Fibroblast of gingiva (primary cell): Measurements from ENCODE around the gene WDFY1.

Experiments
- DNase-seq: peaks from one replicate; pipeline ENCODE4 v3.0.0-alpha.2; 2011; ENCODE audit warnings: low read depth

WDFY1 gene

DNA sequence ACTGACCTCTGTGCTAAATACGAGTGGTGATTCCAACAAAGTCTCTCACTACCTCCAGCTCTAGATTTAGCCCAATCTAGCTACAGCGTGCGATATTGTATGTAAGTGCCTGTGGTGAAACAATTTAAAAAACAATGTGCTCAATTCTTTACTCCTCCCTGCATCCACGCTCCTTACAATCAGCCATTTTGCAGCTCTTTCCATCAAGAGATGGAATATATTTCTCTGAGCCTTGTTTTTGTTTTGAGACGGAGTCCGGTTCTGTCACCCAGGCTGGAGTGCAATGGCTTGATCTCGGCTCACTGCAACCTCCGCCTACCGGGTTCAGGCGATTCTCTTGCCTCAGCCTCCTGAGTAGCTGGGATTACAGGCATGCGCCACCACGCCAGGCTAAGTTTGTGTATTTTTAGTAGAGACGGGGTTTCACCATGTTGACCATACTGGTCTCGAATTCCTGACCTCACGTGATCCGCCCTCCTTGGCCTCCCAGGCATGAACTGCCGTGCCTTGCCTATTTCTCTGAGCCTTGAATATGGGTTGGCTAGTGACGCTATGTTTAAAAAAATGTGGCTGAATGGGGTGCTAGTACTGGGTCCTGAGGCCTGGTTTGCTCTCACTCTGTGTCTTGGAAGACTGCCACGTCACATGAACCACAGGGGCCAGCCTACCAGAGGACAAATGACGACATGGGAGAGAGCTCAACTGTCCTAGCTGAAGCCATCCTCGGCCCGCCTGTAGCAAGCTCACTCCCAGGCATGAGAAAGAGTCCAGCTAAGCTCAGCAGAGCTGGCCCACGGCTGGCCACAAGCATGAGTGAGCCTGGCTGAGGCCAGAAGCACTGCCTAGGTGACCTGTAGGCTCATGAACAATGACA, 14.8 kb downstream of the WDFY1 start:
- DNase-seq, result no peak

GRCh38 chr2:223929571-223930102, 15.5 kb downstream of the WDFY1 start:
- no peak for DNase-seq

GRCh38 chr2:223928113-223929006, 16.8 kb downstream of the WDFY1 start:
- no peak for DNase-seq

DNA sequence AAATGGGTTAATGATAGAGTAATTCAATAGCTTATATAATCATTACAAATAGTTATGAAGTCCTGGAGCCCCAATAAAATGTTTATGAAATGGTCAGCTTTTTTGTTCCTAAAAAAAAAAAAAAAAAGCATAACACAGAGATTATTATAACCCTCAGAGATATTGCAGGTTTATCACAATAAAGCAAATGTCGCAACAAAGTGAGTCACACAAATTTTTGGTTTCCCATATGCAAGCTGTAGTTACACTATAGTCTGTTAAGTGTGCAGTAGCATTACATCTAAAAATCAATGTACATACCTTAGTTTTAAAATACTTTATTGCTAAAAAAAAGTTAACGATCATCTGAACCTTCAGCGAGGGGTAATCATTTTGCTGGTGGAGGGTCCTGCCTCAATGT, 20.0 kb downstream of the WDFY1 start:
- no peak for DNase-seq

DNA sequence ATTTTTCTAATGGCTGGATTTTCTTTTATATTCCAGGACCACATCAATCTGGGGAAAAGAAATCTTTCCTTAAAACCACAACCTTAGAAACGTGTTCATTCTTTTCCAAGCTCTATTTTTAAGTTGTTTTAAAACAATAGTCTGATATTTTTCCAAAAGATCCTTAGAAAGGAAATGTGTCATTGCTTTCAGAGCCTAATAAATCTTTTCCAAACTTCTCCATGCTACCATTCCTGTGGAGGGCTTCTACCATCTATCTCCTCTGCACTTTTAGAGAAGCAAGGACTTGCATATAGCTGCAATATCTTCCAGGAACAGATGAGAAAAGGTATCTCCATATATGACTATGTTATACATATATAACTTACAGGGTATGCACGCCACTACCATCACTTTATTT, 21.2 kb downstream of the WDFY1 start:
- no peak for DNase-seq

- DNase-seq, result no peak
These were observed 22.8 kb downstream of the WDFY1 start for GRCh38 chr2:223922308-223922707.

DNA sequence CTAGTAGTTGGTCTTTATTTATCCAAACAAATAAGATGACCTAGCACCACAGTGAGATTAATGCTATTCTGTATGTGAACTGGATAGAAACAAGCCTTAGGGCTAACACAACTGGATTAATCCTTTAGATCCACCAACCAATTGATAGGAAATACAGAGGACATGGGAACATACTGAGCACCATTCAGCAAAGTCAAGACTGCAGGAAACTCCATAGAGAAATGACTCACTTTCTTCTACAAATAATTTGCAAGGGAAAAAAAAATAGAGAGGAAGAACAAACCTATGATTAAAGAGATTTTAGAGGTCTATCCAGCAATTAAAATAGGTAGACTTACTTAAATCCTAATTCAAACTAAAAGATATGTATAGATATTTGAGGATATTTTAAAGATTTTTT, 23.9 kb downstream of the WDFY1 start:
- no peak for DNase-seq

- no peak for DNase-seq
These were observed 25.0 kb downstream of the WDFY1 start for GRCh38 chr2:223920109-223920508.

DNA sequence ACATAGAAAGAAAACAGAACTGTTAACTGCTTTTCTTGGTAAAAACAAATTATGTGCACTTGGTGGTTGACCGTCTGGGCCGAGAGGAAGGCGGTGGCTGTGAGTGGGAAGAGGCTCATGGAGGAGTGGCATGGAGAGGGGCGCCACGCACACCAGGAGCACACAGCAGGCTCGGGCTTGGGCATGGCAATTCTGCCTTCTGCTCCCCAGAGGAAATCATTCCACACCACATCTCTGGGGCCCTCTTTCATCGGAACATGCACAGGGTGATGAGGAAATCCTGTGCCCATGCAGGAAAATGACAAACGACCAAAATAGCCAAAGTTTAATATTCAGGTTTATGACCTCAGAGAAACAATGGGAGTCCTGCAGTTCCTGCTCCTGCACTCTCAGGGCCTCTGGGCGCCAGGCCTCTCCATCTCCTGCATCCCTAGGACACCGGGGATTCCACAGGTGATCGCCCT, 26.4 kb downstream of the WDFY1 start:
- DNase-seq, result no peak

- DNase-seq, result no peak
These were observed 28.8 kb downstream of the WDFY1 start for GRCh38 chr2:223916181-223916920.

- DNase-seq, result no peak
These were observed 30.1 kb downstream of the WDFY1 start for GRCh38 chr2:223915071-223915470.

- no peak for DNase-seq
These were observed 30.8 kb downstream of the WDFY1 start for GRCh38 chr2:223914324-223914723.

GRCh38 chr2:223909001-223909741, 36.0 kb downstream of the WDFY1 start:
- no peak for DNase-seq

DNA sequence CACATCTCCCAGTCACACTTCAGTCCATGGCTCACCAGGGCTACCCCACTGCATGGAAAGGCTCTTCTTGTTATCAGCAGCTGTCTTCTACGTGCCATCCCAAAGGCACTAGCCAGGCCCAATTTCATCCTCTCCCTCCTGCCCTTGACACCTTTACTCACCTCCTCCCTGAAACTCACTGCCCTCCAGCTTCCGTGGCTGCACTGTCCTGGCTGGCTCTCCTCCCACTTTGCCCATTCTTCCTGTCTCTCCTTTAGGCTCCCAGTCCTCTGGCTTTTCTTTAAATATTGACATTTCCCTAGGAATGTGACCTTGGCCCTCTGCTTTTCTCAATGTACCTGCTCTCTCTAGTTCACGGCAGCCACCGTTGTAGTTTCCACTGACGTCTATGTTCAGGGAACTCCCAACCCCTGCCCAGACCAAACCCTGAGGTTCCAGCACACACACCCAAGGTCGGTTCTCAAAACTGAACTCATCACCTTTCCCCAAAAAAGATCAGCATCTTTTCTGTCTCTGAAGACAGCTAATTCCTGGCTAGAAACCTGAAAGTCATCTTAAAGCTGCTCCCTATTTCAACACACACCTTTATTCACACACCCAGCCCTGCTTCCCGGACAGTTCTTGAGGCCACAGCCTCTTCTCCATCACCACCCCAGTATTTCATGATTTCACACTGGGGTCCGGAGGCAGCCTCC, 36.7 kb downstream of the WDFY1 start:
- no peak for DNase-seq

DNA sequence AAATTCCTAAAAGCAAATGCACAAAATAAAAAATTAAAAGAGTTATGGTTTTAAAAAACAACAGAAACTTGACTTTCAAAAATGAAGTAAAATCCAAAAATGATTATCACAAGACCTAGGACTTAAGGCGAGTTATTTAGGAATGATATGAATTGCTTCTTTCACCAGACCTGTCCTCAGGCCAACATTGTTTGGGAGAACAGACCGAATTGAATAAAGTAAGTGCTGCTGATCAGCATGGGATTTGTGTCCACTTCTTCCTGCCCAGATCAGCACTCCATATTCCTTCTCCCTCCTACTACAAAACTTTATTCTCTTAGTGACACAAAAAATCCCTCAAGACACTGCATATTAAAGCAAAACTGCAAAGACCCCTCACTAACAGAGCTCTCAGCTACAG, 39.1 kb downstream of the WDFY1 start:
- DNase-seq, result no peak

DNA sequence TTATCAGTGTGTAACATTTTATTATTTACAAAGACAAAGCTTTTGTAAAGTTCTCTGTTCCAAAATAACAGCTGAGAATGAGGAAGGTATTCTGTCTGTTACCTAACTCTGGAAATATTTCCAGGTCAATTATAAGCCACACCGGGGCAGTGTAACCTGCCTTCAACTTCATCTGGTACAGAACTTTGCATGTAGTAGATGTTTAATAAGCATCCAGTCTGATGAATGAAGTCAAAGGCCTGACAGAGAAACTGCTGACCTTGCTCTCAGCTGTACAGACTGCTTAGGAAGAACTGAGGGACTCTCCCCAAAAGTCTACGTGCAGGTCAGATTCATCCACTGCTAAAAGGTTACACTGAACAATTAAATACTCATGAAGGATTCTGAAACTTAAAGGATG, 43.3 kb downstream of the WDFY1 start:
- no peak for DNase-seq

DNA sequence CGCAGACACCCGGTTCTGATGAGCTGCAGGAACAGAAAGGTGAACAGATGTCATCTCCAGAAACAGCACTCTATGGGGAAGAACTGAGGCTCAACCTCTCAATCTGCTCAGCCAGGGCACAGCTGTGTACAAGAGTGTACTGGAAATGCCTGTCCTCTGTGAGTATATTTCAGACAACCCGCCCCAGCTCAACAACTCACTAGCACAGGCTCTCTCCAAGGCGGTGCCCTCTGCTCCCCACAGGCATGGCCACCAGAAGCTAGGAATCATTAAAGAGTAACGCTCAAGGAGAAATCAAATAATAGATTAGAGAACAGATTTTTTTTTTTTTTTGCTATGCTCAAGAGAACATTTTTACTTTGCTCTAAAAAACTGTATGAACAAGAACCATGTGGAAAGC, 43.8 kb downstream of the WDFY1 start:
- DNase-seq, result no peak

DNA sequence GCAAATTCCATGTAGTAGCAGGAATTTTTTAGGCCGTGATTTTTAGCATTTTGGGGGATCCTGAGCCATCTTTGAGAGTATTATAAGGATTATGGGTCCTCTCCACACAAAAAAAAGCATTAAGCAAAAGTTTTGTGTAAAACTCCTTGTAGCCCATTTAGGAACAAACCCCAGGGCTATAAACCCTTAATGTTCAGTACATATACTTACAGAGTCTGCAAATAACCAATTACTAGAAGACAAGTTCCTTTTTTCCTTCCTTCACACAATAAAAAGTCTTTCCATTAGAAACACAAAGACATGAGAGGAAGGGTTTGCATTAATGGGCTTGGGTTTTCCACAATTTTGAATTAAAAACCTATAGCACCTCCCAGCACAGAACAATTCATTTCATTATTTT, 44.6 kb downstream of the WDFY1 start:
- DNase-seq, result no peak

DNA sequence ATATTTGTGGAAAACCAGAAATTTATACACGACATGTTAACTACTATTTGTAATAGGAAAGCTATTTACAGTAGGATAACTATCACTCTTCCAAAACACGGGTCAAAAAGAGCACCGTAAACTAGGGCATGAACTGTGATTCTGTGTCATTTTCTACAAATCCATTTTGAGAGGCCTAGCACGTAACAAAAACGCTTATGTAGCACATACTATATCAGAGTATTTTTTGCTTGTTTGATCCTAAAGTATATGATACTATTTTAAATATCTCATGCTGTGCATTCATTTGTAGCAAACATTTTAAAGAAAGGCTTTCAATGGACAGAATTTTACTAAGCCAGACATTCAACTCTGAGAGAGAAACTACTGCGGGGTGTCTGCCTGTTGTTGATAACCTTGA, 45.1 kb downstream of the WDFY1 start:
- no peak for DNase-seq

- DNase-seq, result no peak
These were observed 47.3 kb downstream of the WDFY1 start for GRCh38 chr2:223897669-223898330.
